Fibroblast of lung (primary cell): Measurements from ENCODE around the gene RNASEH2B. TPM values are rescaled to one million over a fixed set of nuclear protein-coding genes. Genes with fewer than 3 reads are reported as not detected.

Source experiments
- DNase-seq, 2 donors: peaks; one replicate each; pipeline versions ENCODE4 v3.0.0 to v3.0.0-alpha.2; 2010; ENCODE audit warnings: low read depth in 2 of 2
- H2AFZ ChIP-seq: 2 replicates; pipeline ENCODE4 v1.5.1; 2012; ENCODE audit warnings: low read length, control low read depth, inconsistent platforms
- H3K27ac ChIP-seq: 2 replicates; pipeline ENCODE4 v1.5.1; 2011; ENCODE audit warnings: low read length, control low read depth; ENCODE audit not compliant: insufficient read depth
- H3K27me3 ChIP-seq: 2 replicates; pipeline ENCODE4 v1.5.1; 2011; ENCODE audit warnings: mild to moderate bottlenecking, low read length; ENCODE audit not compliant: control insufficient read depth, insufficient read depth
- H3K36me3 ChIP-seq: 2 replicates; pipeline ENCODE4 v1.5.1; 2011; ENCODE audit warnings: low read length; ENCODE audit not compliant: control insufficient read depth, insufficient read depth
- H3K4me1 ChIP-seq: 2 replicates; pipeline ENCODE4 v1.5.1; 2011; ENCODE audit warnings: low read length; ENCODE audit not compliant: control insufficient read depth, insufficient read depth; ENCODE audit errors: extremely low read depth
- H3K4me2 ChIP-seq: 2 replicates; pipeline ENCODE4 v1.5.1; 2011; ENCODE audit warnings: low read length, control low read depth; ENCODE audit not compliant: insufficient read depth; ENCODE audit errors: extremely low read depth
- H3K4me3 ChIP-seq, 4 experiments: fragments of 200-600 bp in 1 of 4; sonication (generic) in 1 of 4; replicated peaks in 1 of 4; 2 replicates each; pipeline ENCODE4 v1.5.1; 2011 to 2016; ENCODE audit warnings: low read length in 4 of 4, low read depth in 3 of 4, mild to moderate bottlenecking in 3 of 4, control low read depth in 2 of 4, inconsistent platforms in 1 of 4, mixed read lengths in 1 of 4; ENCODE audit not compliant: insufficient read depth in 1 of 4; ENCODE audit errors: control extremely low read depth in 1 of 4
- H3K79me2 ChIP-seq: 2 replicates; pipeline ENCODE4 v1.5.1; 2012; ENCODE audit warnings: mild to moderate bottlenecking, low read length, inconsistent platforms; ENCODE audit not compliant: control insufficient read depth, insufficient read depth
- H3K9ac ChIP-seq: 2 replicates; pipeline ENCODE4 v1.5.1; 2011; ENCODE audit warnings: mild to moderate bottlenecking, low read length, control low read depth; ENCODE audit not compliant: insufficient read depth
- H3K9me3 ChIP-seq: 2 replicates; pipeline ENCODE4 v1.5.1; 2012; ENCODE audit warnings: low read depth, low read length; ENCODE audit not compliant: control insufficient read depth, insufficient read depth
- H4K20me1 ChIP-seq: 2 replicates; pipeline ENCODE4 v1.5.1; 2011; ENCODE audit warnings: low read length; ENCODE audit not compliant: control insufficient read depth, insufficient read depth; ENCODE audit errors: extremely low read depth
- CTCF ChIP-seq, 2 donors: IDR thresholded peaks in 1 of 2; conservative IDR thresholded peaks in 1 of 2; 1 replicate in 1 of 2; 2 replicates in 1 of 2; pipeline ENCODE4 v1.5.1; 2011 to 2012; ENCODE audit warnings: low read length in 2 of 2, control low read depth in 1 of 2, inconsistent platforms in 1 of 2, low read depth in 1 of 2, mild to moderate bottlenecking in 1 of 2
- EZH2 ChIP-seq: IDR thresholded peaks from 2 replicates; pipeline ENCODE4 v1.5.1; 2012; ENCODE audit warnings: low read length, control low read depth, mild to moderate bottlenecking; ENCODE audit errors: missing control alignments
- polyA plus RNA-seq, 2 donors: library from polyadenylated mRNA; depleted of rRNA in 1 of 2; stranded (reverse) in 1 of 2; unstranded in 1 of 2; fragments of >200 nt; gene quantifications; 2 replicates each; pipeline ENCODE4 v1.2.1, GENCODE V29; 2011 to 2012; ENCODE audit warnings: missing spikeins in 1 of 2
- total RNA-seq: library from RNA; depleted of rRNA; stranded (reverse); fragments of >200 nt; gene quantifications from 2 replicates; pipeline ENCODE4 v1.2.1, GENCODE V29; 2014

RNASEH2B gene
- total and polyA plus RNA-seq, 2 donors (not counting 1 experiment from before 2014, with no cell fraction given), result 24.5 to 68.7 TPM

DNA sequence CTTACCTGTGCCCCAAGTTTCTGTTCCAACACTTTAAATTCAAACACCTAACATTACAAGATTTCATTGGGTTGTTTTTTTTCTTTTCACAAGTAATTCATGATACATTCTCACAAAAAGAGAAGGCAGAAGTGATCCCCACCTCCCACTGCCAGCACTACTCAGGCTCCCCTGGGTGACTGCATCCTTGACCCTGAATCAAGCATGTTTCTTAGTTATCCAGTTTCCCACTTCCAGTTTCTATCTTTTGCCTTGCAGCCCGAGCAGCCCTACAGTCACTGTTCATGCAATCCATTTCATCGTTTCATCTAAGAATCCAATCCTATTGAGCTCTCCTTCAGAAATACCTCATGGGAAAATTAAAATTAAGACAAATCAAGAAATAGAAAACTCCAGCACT is 61.4 kb downstream of the RNASEH2B start:
- Histone ChIP-seq H3K9me3 (no peaks in the 10 kb centered on the region), H3K27ac (no peak overlapping the region), H3K4me2 (no peak overlapping the region), H3K79me2 (no peaks in the 10 kb centered on the region), H3K4me1 (no peaks in the 10 kb centered on the region), H4K20me1 (no peaks in the 10 kb centered on the region), H3K27me3 (no peaks in the 10 kb centered on the region), H2AFZ (no peak overlapping the region), H3K4me3 (no peak overlapping the region), H3K9ac (no peak overlapping the region), H3K36me3 (no peaks in the 10 kb centered on the region)
- no peak for DNase-seq
- no peak for TF ChIP-seq EZH2
- no peak for TF ChIP-seq CTCF (conservative IDR thresholded peaks at IDR 0.05 in 1 of 2, IDR thresholded peaks at IDR 0.05 in 1 of 2; ENCODE audit: low read depth in 1 of 2, low read length in 2 of 2)

GRCh38 chr13:50974268-50974667 is 64.7 kb downstream of the RNASEH2B start:
- Histone ChIP-seq H3K9me3 (no peaks in the 10 kb centered on the region), H3K4me1 (no peaks in the 10 kb centered on the region), H3K4me3 (no peak overlapping the region), H3K4me2 (no peak overlapping the region), H3K9ac (no peak overlapping the region), H2AFZ (no peak overlapping the region), H4K20me1 (no peaks in the 10 kb centered on the region), H3K27me3 (no peaks in the 10 kb centered on the region), H3K27ac (no peak overlapping the region), H3K79me2 (no peaks in the 10 kb centered on the region), H3K36me3 (no peaks in the 10 kb centered on the region)
- no peak for DNase-seq
- no peak for TF ChIP-seq EZH2
- no peak for TF ChIP-seq CTCF (conservative IDR thresholded peaks at IDR 0.05 in 1 of 2, IDR thresholded peaks at IDR 0.05 in 1 of 2; ENCODE audit: low read depth in 1 of 2, low read length in 2 of 2)

DNA sequence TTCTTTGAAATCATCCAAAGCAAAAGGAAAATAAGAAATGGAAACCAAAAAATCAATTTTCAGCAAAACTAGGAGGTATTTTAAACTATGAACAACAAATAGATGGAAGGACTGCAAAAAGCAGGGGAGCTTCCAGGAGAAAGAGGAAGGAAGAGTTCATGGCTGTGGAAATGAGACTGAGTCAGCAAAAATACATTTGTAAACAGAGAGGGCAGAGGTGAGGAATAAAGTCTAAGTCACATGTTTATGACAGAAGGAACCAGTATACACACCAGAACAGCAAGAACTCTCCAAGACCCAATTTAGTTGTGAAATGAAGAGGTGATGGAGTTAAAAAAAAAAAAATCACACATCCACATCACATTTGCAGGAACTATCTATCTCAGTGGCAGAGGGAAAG is 69.6 kb downstream of the RNASEH2B start:
- H3K9ac ChIP-seq, result no peak overlapping the region
- no peaks in the 10 kb centered on the region for H3K27me3 ChIP-seq
- H3K4me1 ChIP-seq, result no peaks in the 10 kb centered on the region
- no peak overlapping the region for H2AFZ ChIP-seq
- TF ChIP-seq CTCF (conservative IDR thresholded peaks at IDR 0.05 in 1 of 2, IDR thresholded peaks at IDR 0.05 in 1 of 2; ENCODE audit: low read depth in 1 of 2, low read length in 2 of 2) (no peak), EZH2 (no peak)
- no peaks in the 10 kb centered on the region for H3K79me2 ChIP-seq
- H3K4me3 ChIP-seq, result no peak overlapping the region
- no peak overlapping the region for H3K27ac ChIP-seq
- H3K36me3 ChIP-seq, result no peaks in the 10 kb centered on the region
- no peak overlapping the region for H3K4me2 ChIP-seq
- H4K20me1 ChIP-seq, result no peaks in the 10 kb centered on the region
- H3K9me3 ChIP-seq, result no peaks in the 10 kb centered on the region
- peak in 1 of 2 donors; percentile 50 for DNase-seq
